Measurements from ENCODE around the gene HNRNPA2B1.
"Not testable (repeated sequence)": the region's sequence is repeated elsewhere in the genome, so short reads cannot be mapped to it uniquely, and the experiment has no call there.

Gene HNRNPA2B1

DNA sequence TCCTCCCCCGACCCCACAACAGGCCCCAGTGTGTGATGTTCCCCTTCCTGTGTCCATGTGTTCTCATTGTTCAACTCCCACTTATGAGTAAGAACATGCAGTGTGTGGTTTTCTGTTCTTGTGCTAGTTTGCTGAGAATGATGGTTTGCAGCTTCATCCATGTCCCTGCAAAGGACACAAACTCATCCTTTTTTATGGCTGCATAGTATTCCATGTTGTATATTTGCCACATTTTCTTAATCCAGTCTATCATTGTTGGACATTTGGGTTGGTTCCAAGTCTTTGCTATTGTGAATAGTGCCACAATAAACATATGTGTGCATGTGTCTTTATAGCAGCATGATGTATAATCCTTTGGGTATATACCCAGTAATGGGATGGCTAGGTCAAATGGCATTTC lies 36.7 kb downstream of the HNRNPA2B1 start:
- DNase-seq: not testable (repeated sequence)

GRCh38 chr7:26162431-26162830 lies 38.1 kb downstream of the HNRNPA2B1 start:
- no peak for DNase-seq

GRCh38 chr7:26160896-26161295 lies 39.6 kb downstream of the HNRNPA2B1 start:
- no peak for DNase-seq

GRCh38 chr7:26159243-26159642 lies 41.3 kb downstream of the HNRNPA2B1 start:
- no peak for DNase-seq

GRCh38 chr7:26157520-26158105 lies 42.9 kb downstream of the HNRNPA2B1 start:
- DNase-seq: no peak

DNA sequence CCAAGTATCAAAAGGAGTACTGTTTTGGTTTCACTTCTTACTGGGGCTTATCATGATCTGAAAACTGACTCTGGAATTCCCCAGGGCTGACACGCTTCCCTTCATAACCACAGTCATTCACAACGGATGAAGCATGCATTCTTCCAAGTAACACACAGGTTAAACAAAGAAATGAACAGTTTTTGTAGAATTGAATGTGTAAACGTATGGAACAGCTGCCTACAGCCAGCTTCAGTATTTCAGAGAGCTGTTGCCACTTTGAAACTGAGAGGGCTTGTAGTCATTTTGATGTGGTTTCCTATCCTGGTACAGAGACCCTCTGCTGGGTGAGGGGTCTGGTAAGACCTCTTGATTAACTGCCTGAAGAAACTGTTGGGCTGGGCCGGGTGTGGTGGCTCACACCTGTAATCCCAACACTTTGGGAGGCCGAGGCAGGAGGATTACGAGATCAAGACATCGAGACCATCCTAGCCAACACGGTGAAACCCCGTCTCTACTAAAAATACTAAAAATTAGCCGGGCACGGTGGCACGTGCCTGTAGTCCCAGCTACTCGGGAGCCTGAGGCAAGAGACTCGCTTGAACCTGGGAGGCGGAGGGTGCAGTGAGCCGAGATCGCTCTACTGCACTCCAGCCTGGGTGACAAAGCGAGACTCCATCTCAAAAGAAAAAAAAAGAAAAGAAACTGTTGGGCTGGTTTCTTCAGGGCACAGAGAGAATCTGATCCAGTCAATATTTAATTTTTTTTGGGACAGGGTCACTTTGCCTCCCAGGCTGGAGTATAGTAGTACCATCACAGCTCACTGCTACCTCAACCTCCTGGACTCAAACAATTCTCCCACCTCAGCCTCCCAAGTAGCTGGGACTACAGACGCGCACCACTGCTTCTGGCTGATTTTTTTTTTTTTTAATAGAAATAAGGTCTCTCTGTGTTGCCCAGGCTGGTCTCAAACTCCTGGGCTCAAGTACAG lies 43.8 kb downstream of the HNRNPA2B1 start:
- DNase-seq: peak; percentile 76 to 89

- peak in 1 of 2 donors; percentile 31 for DNase-seq
Measured at GRCh38 chr7:26155531-26156375, 44.8 kb downstream of the HNRNPA2B1 start.

- peak; percentile 40 to 55 for DNase-seq
Measured at GRCh38 chr7:26153823-26154783, 46.4 kb downstream of the HNRNPA2B1 start.

GRCh38 chr7:26153241-26153822 lies 47.2 kb downstream of the HNRNPA2B1 start:
- peak in 1 of 2 donors; percentile 46 for DNase-seq

- DNase-seq: peak; percentile 24 to 42
Measured at GRCh38 chr7:26152782-26153240, 47.7 kb downstream of the HNRNPA2B1 start.

GRCh38 chr7:26151953-26152781 lies 48.4 kb downstream of the HNRNPA2B1 start, which contains the start of gene NFE2L3:
Gene NFE2L3 (plus strand): TSS chr7:26152198. CDS start chr7:26152499, 301 bp downstream.
- DNase-seq: peak; percentile 85 to 90

- no peak for DNase-seq
Measured at GRCh38 chr7:26151650-26151952, 48.9 kb downstream of the HNRNPA2B1 start.

DNA sequence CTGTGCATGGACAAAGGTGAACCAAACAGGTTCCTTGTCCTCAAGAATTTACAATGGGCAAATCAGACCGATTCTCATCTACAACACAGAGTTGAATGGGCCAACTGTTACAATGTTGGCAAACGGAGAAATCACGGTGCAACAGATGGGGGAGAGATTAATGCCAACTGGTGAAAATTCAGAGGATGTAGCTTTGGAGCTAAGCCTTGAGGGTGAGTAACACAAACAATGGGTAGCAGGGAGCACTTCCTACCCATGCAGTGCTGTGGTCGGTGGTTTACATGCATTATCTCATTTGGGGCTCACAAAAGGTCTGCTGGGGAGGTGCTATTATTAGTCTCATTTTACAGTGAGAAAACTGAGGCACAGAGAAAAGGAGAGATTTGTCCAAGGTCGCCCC lies 49.5 kb downstream of the HNRNPA2B1 start:
- peak in 1 of 2 donors; percentile 30 for DNase-seq

DNA sequence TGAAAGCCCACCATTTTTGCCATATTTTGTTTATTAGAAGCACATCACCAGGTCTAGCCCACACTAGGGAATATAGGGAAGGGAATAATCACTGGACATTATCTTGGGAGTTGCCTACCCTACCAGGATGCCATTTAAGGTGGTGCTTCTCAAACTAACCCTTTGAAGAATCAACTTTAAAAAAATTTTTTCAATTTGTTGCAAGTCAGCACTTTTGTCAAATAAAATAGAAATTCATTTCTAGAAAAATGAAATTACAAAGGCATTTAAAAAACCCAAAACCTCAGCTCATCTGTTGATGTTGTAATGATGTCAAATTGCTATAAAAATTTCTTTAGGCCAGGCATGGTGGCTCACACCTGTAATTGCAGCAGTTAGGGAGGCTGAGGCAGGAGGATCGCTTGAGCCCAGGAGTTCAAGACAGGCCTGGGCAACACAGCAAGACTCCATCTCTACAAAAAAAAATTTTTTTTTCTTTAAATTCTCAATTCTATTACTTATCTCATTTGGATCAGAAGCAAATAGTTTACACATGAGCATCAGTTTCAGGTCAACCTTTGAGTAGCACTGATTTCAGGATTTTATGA lies 51.1 kb downstream of the HNRNPA2B1 start:
- DNase-seq: no peak

DNA sequence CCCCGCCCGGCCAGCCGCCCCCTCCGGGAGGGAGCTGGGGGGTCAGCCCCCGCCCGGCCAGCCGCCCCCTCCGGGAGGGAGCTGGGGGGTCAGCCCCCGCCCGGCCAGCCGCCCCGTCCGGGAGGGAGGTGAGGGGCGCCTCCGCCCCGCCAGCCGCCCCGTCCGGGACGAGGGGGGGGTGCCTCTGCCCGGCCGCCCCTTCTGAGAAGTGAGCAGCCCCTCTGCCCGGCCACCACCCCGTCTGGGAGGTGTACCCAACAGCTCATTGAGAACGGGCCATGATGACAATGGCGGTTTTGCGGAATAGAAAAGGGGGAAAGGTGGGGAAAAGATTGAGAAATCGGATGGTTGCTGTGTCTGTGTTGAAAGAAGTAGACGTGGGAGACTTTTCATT lies 52.2 kb downstream of the HNRNPA2B1 start:
- not testable (repeated sequence) for DNase-seq

DNA sequence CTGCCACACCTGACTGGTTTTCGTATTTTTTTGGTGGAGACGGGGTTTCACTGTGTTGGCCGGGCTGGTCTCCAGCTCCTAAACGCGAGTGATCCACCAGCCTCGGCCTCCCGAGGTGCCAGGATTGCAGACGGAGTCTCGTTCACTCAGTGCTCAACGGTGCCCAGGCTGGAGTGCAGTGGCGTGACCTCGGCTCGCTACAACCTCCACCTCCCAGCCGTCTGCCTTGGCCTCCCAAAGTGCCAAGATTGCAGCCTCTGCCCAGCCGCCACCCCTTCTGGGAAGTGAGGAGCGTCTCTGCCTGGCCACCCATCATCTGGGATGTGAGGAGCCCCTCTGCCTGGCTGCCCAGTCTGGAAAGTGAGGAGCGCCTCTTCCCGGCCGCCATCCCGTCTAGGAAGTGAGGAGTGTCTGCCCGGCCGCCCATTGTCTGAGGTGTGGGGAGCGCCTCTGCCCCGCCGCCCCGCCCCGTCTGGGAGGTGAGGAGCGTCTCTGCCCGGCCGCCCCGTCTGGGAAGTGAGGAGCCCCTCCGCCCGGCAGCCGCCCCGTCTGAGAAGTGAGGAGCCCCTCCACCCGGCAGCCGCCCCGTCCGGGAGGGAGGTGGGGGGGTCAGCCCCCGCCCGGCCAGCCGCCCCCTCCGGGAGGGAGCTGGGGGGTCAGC lies 52.8 kb downstream of the HNRNPA2B1 start:
- not testable (repeated sequence) for DNase-seq

DNA sequence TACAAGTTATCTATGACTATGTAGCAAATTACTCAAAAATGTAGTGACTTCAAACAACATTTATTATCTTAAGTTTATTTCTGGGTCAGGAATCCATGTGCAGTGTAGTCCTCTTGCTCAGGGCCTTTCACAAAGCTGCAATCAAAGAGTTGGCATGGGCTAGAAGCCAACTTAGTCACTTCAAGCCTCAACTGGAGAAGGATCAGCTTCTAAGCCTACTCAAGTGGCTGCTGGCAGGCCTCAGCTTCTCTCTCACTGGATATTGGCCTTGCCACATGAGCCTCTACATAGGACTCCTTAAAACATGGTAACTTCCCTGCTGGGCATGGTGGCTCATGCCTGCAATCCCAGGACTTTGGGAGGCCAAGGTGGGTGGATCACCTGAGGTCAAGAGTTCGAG lies 53.5 kb downstream of the HNRNPA2B1 start:
- no peak for DNase-seq

- no peak for DNase-seq
Measured at GRCh38 chr7:26145238-26145637, 55.3 kb downstream of the HNRNPA2B1 start.
